Endothelial cell of umbilical vein (primary cell): ENCODE measurements around the gene TNNI3K. TPM values are rescaled to one million over a fixed set of nuclear protein-coding genes. Genes with fewer than 3 reads are reported as not detected.

Source experiments
- BruUV-seq: library from RNA; stranded (reverse); fragments of 400-500 nt; replicated peaks from 2 replicates; lab custom pipeline; 2021; lab: Mats Ljungman, UMichigan
- CTCF ChIA-PET: fragments of 300-600, 350-600 bp; sonication (Branson Sonifier 250); formaldehyde crosslinking; loops from one replicate; lab custom pipeline; 2021; ENCODE audit warnings: antibody characterized with exemption, inconsistent platforms; lab: Charles Lee
- POLR2A ChIA-PET: fragments of 300-600, 350-600 bp; sonication (Branson Sonifier 250); formaldehyde crosslinking; loops from one replicate; lab custom pipeline; 2021; ENCODE audit warnings: antibody characterized with exemption, inconsistent platforms; lab: Charles Lee
- DNase-seq: peaks from one replicate; pipeline ENCODE4 v3.0.0-alpha.2; 2011; ENCODE audit warnings: low read depth, low spot score
- FAIRE-seq: peaks from 2 replicates; lab custom pipeline; 2011; peaks lifted over from hg19 to GRCh38; lab: Jason Lieb, UNC
- H2AFZ ChIP-seq: 2 replicates; pipeline ENCODE4 v1.6.0; 2012; ENCODE audit warnings: low read depth, low read length, control low read depth, inconsistent platforms
- H3K27ac ChIP-seq: 2 replicates; pipeline ENCODE4 v1.5.1; 2011; ENCODE audit warnings: low read depth, mild to moderate bottlenecking, control low read depth, low read length, moderate library complexity; ENCODE audit not compliant: insufficient read depth
- H3K27me3 ChIP-seq, 2 experiments: 2 replicates each; pipeline versions ENCODE4 v1.6.0 to v1.6.1; 2011; ENCODE audit warnings: low read length in 2 of 2, mixed read lengths in 1 of 2; ENCODE audit not compliant: control insufficient read depth in 2 of 2, insufficient read depth in 2 of 2
- H3K36me3 ChIP-seq, 2 experiments: 2 replicates in 1 of 2; 3 replicates in 1 of 2; pipeline ENCODE4 v1.5.1; 2011; ENCODE audit warnings: low read length in 2 of 2, mild to moderate bottlenecking in 1 of 2, moderate library complexity in 1 of 2; ENCODE audit not compliant: control insufficient read depth in 2 of 2, insufficient read depth in 2 of 2; ENCODE audit errors: extremely low read depth in 1 of 2
- H3K4me1 ChIP-seq: 3 replicates; pipeline ENCODE4 v1.5.1; 2011; ENCODE audit warnings: mild to moderate bottlenecking, low read length; ENCODE audit not compliant: control insufficient read depth, insufficient read depth; ENCODE audit errors: extremely low read depth
- H3K4me2 ChIP-seq: 2 replicates; pipeline ENCODE4 v1.6.1; 2011; ENCODE audit warnings: low read length, control low read depth, mixed read lengths; ENCODE audit not compliant: insufficient read depth
- H3K4me3 ChIP-seq, 3 experiments: fragments of 200-600 bp in 1 of 3; sonication (generic), shearing (Covaris generic) in 1 of 3; replicated peaks in 1 of 3; 2 replicates each; pipeline ENCODE4 v1.5.1; 2011 to 2016; ENCODE audit warnings: control low read depth in 3 of 3, low read length in 3 of 3, mild to moderate bottlenecking in 2 of 3, inconsistent platforms in 1 of 3, low read depth in 1 of 3, moderate library complexity in 1 of 3; ENCODE audit not compliant: insufficient read depth in 1 of 3
- H3K79me2 ChIP-seq: 2 replicates; pipeline ENCODE4 v1.6.0; 2012; ENCODE audit warnings: low read length, inconsistent platforms; ENCODE audit not compliant: control insufficient read depth, insufficient read depth
- H3K9ac ChIP-seq: replicated peaks from 2 replicates; pipeline ENCODE3; 2011; ENCODE audit warnings: low read length, control low read depth; ENCODE audit not compliant: insufficient read depth; ENCODE audit errors: extremely low read depth
- H3K9me1 ChIP-seq: replicated peaks from 3 replicates; pipeline ENCODE4 v1.6.0; 2011; ENCODE audit warnings: mild to moderate bottlenecking, low read length; ENCODE audit not compliant: control insufficient read depth, insufficient read depth; ENCODE audit errors: extremely low read depth
- H3K9me3 ChIP-seq: replicated peaks from 2 replicates; pipeline ENCODE4 v1.5.1; 2012; ENCODE audit warnings: low read length, inconsistent platforms; ENCODE audit not compliant: control insufficient read depth, insufficient read depth
- H4K20me1 ChIP-seq: replicated peaks from 2 replicates; pipeline ENCODE3; 2011; ENCODE audit warnings: mild to moderate bottlenecking, low read length; ENCODE audit not compliant: control insufficient read depth, insufficient read depth; ENCODE audit errors: extremely low read depth
- CTCF ChIP-seq, 2 donors: IDR thresholded peaks; 1 replicate in 1 of 2; 2 replicates in 1 of 2; pipeline ENCODE4 v1.5.1; 2011; ENCODE audit warnings: low read length in 2 of 2, mild to moderate bottlenecking in 2 of 2, moderate library complexity in 2 of 2, control low read depth in 1 of 2, inconsistent platforms in 1 of 2, low read depth in 1 of 2; ENCODE audit not compliant: insufficient read depth in 1 of 2; ENCODE audit errors: extremely low read depth in 1 of 2
- EZH2 ChIP-seq: IDR thresholded peaks from 2 replicates; pipeline ENCODE4 v1.6.1; 2012; ENCODE audit warnings: borderline replicate concordance, low read depth, mild to moderate bottlenecking, moderate library complexity, low read length, inconsistent platforms; ENCODE audit not compliant: severe bottlenecking
- FOS ChIP-seq: IDR thresholded peaks from 2 replicates; pipeline ENCODE4 v1.6.1; 2011; ENCODE audit warnings: mild to moderate bottlenecking, low read length, moderate library complexity, borderline replicate concordance; ENCODE audit not compliant: insufficient read depth
- GATA2 ChIP-seq: IDR thresholded peaks from 2 replicates; pipeline ENCODE4 v1.7.0; 2011; ENCODE audit warnings: low read depth, mild to moderate bottlenecking, moderate library complexity, mixed read lengths, low read length; ENCODE audit not compliant: insufficient read length, insufficient read depth
- JUN ChIP-seq: IDR thresholded peaks from 2 replicates; pipeline ENCODE4 v1.6.1; 2011; ENCODE audit warnings: borderline replicate concordance, low read depth; ENCODE audit not compliant: insufficient read length, insufficient read depth
- MAX ChIP-seq: IDR thresholded peaks from 2 replicates; pipeline ENCODE4 v1.6.1; 2011; ENCODE audit not compliant: insufficient read depth, insufficient read length
- MYC ChIP-seq: IDR thresholded peaks from one replicate; pipeline ENCODE4 v1.6.1; 2011; ENCODE audit warnings: mild to moderate bottlenecking, low read depth, low read length
- POLR2A ChIP-seq: IDR thresholded peaks from 2 replicates; pipeline ENCODE4 v1.6.1; 2012; ENCODE audit warnings: low read depth, mild to moderate bottlenecking, control low read depth, low read length
- POLR2AphosphoS5 ChIP-seq: IDR thresholded peaks from 2 replicates; pipeline ENCODE4 v1.6.1; 2012; ENCODE audit warnings: low read depth, mild to moderate bottlenecking, control low read depth, low read length, moderate library complexity; ENCODE audit not compliant: insufficient read depth
- dilution Hi-C: fragments of 300-500 bp; cut with MboI; formaldehyde crosslinking; loops from one replicate; pipeline ENCODE4 v1.15.0; 2019; ENCODE audit warnings: low sequenced_read_pairs; ENCODE audit not compliant: extremely low pct_ligation_motif_present
- intact Hi-C: fragments of 100-400 bp; cut with micrococcal nuclease; formaldehyde crosslinking; loops from one replicate; pipeline ENCODE4 v1.10.0; 2022
- polyA plus RNA-seq, 4 experiments: library from polyadenylated mRNA; depleted of rRNA in 3 of 4; stranded (reverse) in 3 of 4; unstranded in 1 of 4; fragments of >200 nt; gene quantifications; 2 replicates each; pipeline versions ENCODE4 v1.2.1 to v1.2.3, GENCODE V29; 2011 to 2012; ENCODE audit warnings: missing spikeins in 1 of 4
- total RNA-seq: library from RNA; stranded (reverse); gene quantifications from 2 replicates; pipeline ENCODE4 v1.2.3, GENCODE V29; 2021

Gene TNNI3K
- total and polyA plus RNA-seq, 2 donors (not counting 3 experiments of a cell fraction or from before 2014, with no cell fraction given) = 0.69 TPM; not detected in 1

GRCh38 chr1:74222701-74223100, 12.5 kb upstream of the TNNI3K start:
- intact Hi-C loops = no loop called here
- POLR2A ChIA-PET = no interaction called here
- CTCF ChIA-PET = interaction anchor here (0.7 kb wide), 1 partner anchor 1392 kb away, joined by 3 read pairs; no protein-coding TSS in a partner anchor

More at GRCh38 chr1:74222701-74223100, 12.5 kb upstream of the TNNI3K start:
- no peaks in the 10 kb centered on the region for H3K79me2 ChIP-seq
- H3K27me3 ChIP-seq = no peaks in the 10 kb centered on the region
- no peaks in the 10 kb centered on the region for H3K9me1 ChIP-seq
- dilution Hi-C loops = no loop called here
- H2AFZ ChIP-seq = no peak overlapping the region
- no peak overlapping the region for H3K4me3 ChIP-seq
- no TSS peak for BruUV-seq
- H3K4me1 ChIP-seq = no peaks in the 10 kb centered on the region
- no peaks in the 10 kb centered on the region for H3K9me3 ChIP-seq
- no peak overlapping the region for H3K9ac ChIP-seq
- H3K27ac ChIP-seq = no peak overlapping the region
- H3K4me2 ChIP-seq = no peak overlapping the region
- TF ChIP-seq MYC (no peak), CTCF (IDR thresholded peaks at IDR 0.05; ENCODE audit: extremely low read depth in 1 of 2, insufficient read depth in 1 of 2, low read depth in 1 of 2, low read length in 2 of 2) (no peak), GATA2 (no peak), MAX (no peak), JUN (no peak), POLR2AphosphoS5 (no peak), FOS (no peak), POLR2A (no peak), EZH2 (no peak)
- no peaks in the 10 kb centered on the region for H3K36me3 ChIP-seq
- H4K20me1 ChIP-seq = no peaks in the 10 kb centered on the region
- FAIRE-seq (no peak), DNase-seq (no peak)
